ENCODE measurements around the gene AFDN.

AFDN gene

GRCh38 chr6:167928111-167928510, 101.4 kb downstream of the AFDN start:
- DNase-seq = no peak

GRCh38 chr6:167930295-167930694, 103.6 kb downstream of the AFDN start:
- no peak for DNase-seq

GRCh38 chr6:167932468-167933276, 106.0 kb downstream of the AFDN start:
- DNase-seq = no peak

- no peak for DNase-seq
These were observed 106.6 kb downstream of the AFDN start for GRCh38 chr6:167933290-167933689.

GRCh38 chr6:167933847-167934246, 107.1 kb downstream of the AFDN start:
- no peak for DNase-seq

GRCh38 chr6:167934426-167934864, 107.7 kb downstream of the AFDN start:
- DNase-seq = no peak

GRCh38 chr6:167936051-167936450, 109.3 kb downstream of the AFDN start:
- DNase-seq = no peak

- no peak for DNase-seq
These were observed 110.6 kb downstream of the AFDN start for GRCh38 chr6:167937301-167937700.

GRCh38 chr6:167937948-167938911, 111.5 kb downstream of the AFDN start:
- DNase-seq = no peak

GRCh38 chr6:167941822-167942221, 115.1 kb downstream of the AFDN start:
- no peak for DNase-seq

- no peak for DNase-seq
These were observed 117.4 kb downstream of the AFDN start for GRCh38 chr6:167944130-167944529.

GRCh38 chr6:167946007-167946406, 119.3 kb downstream of the AFDN start:
- no peak for DNase-seq

GRCh38 chr6:167946604-167947003, 119.9 kb downstream of the AFDN start:
- DNase-seq = no peak

GRCh38 chr6:167947716-167948115, 121.0 kb downstream of the AFDN start:
- no peak for DNase-seq

GRCh38 chr6:167948716-167949115, 122.0 kb downstream of the AFDN start:
- DNase-seq = no peak

- DNase-seq = no peak
These were observed 122.5 kb downstream of the AFDN start for GRCh38 chr6:167949121-167949684.

GRCh38 chr6:167951781-167952511, 125.2 kb downstream of the AFDN start:
- no peak for DNase-seq

- DNase-seq = no peak
These were observed 125.8 kb downstream of the AFDN start for GRCh38 chr6:167952512-167952859.

GRCh38 chr6:167953551-167953950, 126.8 kb downstream of the AFDN start:
- DNase-seq = no peak

GRCh38 chr6:167954151-167954550, 127.4 kb downstream of the AFDN start:
- DNase-seq = no peak

- DNase-seq = no peak
These were observed 129.8 kb downstream of the AFDN start for GRCh38 chr6:167956491-167956890.

GRCh38 chr6:167956983-167957492, 130.3 kb downstream of the AFDN start:
- no peak for DNase-seq

GRCh38 chr6:167957626-167958025, 130.9 kb downstream of the AFDN start:
- DNase-seq = no peak

Data from GOT3 (cell line).